Hematopoietic multipotent progenitor cell treated with erythropoietin and hydrocortisone succinate and interleukin-3 and kit ligand, for 8 days (in vitro differentiated cells): ENCODE data around the gene RADIL.
"Not testable (repeated sequence)": the region's sequence is repeated elsewhere in the genome, so short reads cannot be mapped to it uniquely, and the experiment has no call there.

Source experiments
- DNase-seq: peaks from one replicate; pipeline ENCODE4 v3.0.0-alpha.2; 2015

Gene RADIL

DNA sequence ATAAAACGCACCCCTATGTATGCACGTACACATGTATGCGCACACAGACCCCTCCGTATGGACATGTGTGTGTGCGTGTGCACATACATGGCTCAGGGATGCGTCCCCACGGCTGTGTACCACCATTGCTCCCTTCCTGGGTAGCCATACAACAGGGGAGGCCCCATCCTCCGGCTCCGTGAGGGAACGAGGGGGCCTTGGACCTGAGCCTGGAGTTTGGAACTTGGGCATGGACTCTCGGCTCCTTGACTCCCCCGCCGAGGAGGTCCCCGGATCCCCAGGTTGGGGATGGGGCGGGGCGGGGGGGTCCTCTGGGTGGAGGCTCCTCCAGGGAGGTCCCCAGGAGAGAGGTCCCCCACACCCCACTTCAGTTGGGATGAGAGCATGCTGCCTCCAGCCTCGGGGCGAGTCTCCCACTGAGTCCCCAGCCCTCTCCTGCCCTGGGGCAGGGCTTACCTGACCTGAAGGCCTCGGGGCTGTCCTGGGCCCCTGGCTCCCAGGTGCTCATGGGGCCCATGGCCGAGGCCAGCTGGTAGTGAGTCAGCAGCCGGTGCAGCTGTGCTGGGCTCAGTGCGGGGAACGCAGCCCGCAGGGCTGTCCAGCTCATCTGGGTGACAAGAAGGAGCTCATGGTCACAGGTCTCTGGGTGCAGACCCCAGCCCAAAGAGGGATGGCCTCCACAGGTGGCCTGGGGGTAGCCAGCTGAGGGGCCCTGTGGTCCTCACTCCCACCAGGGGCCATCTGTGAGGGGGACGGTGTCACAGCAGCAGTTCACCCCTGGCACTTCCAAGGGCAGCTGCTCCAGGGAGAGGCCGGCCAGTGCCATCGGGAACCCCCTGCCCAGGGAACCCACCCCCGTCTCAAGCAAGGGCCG is 78.2 kb downstream of the RADIL start:
- DNase-seq = no peak

DNA sequence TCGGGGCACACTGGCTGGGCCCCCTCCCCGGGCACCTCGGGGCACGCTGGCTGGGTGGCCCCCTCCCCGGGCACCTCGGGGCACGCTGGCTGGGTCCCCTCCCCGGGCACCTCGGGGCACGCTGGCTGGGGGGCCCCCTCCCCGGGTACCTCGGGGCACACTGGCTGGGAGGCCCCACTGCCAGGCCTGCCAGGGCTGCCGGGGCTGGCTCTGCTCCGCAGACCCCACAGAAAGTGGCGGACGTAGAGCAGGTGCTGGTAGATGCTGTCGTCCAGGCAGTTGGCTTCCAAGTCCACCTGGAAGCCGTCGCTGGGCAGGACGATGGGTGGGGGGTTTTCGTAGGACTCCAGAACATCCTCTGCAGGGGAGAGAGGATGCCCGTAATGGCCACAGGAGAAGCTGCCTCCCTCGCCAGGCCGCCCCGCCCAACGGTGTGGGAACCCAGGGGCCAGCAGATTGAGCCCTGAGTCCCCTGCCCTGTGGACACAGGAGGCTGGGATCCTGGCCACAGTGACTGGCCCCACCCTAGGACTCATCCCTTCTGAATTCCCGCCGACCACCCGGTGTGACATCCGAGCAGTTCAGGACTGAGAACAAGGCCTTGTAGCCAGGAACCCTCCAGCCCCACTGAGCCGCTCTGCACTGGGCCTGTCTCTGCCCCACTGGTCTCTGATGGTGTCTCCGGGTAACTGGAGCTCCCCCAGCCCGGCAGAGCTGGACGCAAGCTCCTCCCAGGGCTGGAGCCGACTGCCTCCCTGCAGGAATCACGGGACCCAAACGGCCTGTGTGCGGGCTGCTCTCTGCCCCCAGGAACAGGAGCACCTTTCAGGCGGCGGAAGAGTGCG is 79.9 kb downstream of the RADIL start:
- no peak for DNase-seq

DNA sequence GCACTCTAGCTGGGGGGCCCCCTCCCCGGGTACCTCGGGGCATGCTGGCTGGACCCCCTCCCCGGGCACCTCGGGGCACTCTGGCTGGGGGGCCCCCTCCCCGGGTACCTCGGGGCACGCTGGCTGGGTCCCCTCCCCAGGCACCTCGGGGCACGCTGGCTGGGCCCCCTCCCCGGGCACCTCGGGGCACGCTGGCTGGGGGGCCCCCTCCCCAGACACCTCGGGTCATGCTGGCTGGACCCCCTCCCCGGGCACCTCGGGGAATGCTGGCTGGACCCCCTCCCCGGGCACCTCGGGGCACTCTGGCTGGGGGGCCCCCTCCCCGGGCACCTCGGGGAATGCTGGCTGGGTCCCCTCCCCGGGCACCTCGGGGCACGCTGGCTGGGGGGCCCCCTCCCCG is 80.9 kb downstream of the RADIL start:
- DNase-seq = not testable (repeated sequence)

DNA sequence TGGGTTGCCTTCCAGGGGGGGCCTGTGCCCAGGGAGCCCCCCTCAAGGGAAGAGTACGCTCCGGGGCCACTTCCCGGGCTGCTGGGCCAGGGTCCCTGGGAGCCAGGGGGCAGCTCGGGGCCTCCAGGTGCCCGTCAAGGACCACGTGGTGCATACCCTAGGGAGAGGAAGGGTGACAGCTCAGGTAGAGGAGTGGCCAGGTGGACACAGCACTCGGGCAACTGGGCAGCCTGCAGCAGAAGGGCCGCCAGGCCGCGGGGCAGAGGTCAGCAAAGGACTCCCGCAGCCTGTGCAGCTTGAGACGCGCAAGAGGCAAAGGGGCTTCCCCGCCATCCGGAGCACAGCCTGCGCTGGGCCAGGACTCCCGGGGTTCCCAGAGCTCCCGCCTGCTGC is 81.7 kb downstream of the RADIL start:
- no peak for DNase-seq

DNA sequence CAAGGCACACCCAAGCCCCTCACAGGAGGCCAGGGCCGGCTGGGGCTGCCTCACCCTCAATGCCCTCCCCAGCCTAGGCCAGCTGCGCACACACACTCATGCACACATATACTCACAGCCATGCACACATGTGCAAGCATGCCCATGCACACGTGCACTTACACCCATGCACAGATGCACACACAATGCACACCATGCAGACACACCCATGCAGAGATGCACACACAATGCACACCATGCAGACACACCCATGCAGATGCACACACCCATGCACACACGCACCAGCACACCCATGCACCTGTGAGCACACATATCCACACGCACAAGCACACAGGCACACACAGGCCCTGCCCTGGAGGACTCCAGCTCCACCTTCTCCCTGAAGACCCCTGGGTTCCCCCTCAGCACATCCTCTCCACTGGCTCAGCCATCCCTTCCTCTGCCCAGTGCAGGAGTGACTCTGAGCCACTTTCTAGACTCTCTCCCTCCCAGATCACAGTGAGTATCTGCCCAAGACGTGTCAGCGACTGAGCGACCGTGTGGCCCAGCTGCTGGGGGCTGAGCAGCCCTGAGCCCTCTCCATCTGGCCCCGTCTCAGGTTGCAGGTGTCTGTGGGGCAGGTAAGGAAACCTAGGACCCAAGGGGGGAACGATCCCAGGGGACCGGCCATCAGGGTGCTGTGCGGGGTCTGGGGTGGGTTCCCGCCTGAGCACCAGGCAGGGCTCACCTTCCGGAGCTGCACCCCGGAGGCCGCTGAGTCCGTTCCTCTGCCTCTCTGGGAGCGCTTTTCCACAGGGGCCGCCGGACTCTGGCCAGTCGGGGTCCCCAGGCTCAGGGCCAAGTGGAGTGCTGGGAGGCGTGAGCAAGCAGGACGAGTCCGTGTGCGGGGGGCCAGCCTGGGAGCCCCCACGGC is 82.3 kb downstream of the RADIL start:
- no peak for DNase-seq

DNA sequence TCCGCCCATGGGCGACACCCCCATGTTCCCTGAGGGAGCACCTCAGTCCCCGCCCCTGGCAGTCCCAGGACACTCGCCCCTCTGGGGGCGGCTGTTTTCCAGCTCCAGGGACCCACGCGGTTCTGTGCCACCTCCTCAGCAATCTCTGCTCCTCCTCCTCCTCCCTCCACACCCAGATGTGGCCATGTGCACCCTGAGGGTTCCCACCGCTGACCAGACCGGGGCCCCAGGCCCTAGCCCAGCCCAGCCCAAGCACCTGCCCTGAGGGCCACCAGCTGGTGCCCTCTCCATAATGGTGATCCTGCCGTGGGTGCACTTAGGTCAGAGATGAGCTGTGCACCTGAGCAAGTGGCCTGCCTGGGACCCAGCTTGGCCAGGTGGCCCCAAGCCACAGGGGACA is 83.0 kb downstream of the RADIL start:
- no peak for DNase-seq

DNA sequence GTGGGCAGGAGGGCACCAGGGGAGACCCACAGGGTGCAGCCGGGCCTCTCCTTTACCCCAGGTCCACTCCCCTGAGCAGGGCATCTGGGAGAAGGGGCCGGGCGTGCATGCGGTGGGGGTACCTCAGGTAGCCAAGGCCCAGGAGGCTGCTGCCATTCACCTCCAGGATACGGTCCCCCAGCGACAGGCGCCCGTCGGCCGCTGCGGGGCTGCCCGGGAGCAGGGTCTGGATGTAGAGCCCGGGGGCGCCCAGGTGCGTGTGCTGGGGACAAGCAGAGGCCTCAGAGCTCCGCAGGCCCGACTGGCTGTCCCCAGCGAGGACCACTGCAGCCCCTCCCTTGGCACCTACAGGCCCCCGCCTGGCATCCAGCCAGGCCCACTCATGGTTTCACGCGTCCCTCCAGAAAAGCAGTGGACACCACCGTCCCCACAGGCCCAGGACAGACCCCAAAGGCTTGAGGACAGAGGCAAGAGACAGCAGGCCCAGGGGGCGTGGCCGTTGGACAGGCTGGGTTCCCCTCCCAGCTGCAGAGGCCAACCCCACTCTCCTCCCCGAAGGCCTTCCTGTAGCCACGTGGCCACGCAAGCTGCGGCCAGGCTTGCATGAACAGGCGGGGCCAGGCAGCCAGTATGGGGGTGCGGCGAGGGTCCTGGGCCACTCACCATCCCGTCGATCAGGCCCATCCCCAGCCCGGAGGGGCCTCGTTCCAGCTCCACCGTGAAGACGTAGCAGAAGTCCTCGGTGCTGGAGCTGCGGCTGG is 83.8 kb downstream of the RADIL start:
- DNase-seq = no peak

DNA sequence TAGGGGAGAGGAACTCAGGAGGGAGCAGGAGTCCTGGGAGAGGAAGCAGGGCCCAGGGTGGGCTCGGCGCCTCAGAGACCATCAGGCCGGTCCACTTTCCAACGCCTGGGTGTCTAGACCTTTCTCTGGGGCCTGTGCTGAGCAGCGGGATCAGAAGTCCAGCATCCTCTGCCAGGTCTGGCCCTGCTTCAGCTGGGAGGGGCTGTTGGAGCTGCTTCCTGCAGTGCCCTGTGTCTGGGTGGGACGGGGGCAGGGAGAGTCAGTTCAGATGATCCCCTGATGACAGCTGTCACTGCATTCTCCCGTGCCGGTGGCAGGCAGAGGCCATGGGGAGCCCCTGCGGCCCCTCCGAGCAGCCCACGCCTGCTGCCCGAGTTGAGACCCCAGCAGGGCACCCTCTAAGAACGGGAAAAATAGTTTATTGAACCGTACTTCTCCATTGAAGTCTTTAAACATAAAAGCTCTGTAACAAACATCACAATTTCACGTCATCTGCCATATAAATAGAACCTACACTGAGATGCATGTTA is 84.7 kb downstream of the RADIL start:
- DNase-seq = no peak

DNA sequence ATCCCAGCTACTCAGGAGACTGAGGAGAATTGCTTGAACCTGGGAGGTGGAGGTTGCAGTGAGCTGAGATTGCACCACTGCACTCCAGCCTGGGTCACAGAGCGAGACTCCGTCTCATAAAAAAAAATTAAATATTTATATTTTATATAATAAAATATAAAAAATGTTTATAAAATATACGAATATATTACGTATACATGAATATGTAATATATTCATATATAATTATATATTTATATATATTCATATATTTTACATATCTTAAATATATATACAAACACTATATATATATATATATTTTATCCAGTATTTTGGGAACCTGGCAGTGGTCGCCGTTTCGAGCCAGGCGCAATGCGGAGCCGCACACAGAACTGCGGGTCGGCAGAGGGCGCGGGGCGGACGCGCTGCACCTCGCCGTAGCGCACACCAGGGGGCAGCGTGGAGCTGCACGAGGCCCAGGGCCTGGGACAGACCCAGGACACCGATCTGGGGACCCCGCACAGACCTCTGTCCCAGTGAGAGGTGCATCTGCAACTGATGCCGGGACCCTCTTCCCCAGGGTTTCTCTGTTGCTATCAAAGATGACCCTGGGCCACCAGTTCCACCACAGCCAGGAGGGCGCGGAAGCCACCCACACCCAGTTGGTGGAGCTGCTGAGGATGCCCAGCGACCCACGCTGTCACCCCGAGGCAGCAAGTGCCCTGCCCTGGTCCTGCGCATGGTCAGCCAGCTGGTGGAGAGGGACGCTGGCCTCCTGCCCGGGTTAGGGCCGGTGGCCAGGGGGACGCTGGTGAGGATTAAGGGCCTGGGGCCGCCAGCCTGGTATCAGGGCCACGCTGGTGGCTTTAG is 85.4 kb downstream of the RADIL start:
- peak; percentile 43 for DNase-seq

DNA sequence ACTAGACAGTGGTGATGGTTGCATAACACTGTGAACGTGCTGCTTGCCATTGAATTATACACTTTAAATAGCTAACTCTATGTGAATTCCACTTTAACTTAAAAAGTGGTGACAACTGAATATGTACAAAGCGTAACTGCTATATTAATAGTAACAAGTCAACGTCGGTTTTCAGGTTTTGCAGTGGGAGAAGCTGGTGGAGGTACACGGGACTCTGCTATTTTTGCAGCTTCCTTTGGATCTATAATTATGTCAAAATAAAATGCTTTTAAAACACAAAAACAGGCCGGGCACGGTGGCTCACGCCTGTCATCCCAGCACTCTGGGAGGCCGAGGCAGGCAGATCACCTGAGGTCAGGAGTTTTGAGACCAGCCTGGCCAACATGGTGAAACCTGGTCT is 87.1 kb downstream of the RADIL start:
- no peak for DNase-seq

DNA sequence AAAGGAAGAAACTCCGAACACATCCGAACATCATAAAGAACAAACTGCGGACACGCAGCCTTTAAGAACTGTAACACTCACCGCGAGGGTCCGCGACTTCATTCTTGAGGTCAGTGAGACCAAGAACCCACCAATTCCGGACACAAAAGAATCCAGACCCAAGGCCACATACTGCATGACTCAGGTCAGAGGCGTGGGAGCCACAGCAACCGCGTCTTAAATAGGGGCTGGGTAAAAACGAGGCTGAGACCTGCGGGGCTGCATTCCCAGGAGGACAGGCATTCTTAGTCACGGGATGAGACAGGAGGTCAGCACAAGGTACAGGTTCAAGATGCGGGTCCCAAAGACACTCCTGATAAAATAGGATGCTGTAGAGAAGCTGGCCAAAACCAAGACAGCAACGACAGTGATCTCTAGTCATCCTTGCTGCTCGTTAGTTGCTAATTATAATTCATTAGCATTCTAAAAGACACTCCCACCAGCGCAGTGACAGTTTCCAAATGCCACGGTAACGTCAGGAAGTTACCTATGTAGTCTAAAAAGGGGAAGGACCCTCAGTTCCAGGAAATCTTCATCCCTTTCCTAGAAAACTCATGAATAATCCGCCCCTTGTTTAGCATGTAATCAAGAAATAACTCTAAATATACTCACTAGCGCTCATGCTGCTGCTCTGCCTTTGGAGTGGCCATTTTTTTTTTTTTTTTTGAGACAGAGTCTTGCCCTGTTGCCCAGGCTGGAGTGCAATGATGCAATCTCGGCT is 88.7 kb downstream of the RADIL start:
- peak; percentile 9 for DNase-seq

DNA sequence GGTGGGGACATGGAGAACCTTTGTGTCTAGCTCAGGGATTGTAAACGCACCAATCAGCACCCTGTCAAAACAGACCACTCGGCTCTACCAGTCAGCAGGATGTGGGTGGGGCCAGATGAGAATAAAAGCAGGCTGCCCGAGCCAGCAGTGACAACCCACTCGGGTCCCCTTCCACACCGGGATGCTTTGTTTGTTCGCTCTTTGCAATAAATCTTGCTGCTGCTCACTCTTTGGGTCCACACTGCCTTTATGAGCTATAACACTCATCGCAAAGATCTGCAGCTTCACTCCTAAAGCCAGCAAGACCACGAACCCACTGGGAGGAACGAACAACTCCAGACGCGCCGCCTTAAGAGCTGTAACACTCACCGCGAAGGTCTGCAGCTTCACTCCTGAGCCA is 89.3 kb downstream of the RADIL start:
- not testable (repeated sequence) for DNase-seq

DNA sequence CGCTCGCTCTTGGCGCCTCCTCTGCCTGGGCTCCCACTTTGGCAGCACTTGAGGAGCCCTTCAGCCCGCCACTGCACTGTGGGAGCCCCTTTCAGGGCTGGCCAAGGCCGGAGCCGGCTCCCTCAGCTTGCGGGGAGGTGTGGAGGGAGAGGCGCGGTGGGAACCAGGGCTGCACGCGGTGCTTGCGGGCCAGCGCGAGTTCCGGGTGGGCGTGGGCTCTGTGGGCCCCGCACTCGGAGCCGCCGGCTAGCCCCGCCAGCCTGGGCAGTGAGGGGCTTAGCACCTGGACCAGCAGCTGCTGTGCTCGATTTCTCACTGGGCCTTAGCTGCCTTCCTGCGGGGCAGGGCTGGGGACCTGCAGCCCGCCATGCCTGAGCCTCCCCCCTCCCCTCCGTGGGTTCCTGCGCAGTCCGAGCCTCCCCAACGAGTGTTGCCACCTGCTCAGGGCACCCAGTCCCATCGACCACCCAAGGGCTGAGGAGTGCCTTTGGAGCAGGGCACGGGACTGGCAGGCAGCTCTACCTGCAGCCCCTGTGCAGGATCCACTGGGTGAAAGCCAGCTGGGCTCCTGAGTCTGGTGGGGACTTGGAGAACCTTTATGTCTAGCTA is 90.0 kb downstream of the RADIL start:
- not testable (repeated sequence) for DNase-seq

DNA sequence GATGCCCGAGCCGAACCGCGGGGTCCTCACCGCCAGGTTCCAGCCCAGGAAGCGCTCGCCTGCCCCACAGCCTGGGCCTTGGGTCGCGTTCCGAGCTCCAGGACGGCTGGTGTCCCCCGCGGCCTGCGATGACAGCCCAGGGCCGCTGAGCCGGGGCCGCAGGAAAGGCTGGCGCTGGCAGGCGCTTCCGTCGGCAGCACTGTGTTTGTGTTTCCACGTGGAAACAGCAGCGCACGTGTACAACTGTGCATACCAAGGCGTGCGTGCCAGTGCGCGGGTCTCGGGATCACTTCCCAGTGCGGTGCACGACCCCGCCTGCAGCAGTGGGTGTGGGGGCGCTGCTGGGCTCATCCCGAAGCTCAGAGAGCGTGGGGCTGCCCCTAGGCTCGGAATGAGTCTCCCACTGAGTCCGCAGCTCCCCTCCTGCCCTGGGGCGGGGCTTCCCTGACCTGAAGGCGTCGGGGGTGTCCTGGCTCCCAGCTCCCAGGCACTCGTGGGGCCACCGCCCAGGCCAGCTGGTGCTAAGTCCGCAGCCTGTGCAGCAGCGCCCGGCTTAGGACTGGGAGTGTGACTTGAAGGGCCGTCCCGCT is 90.9 kb downstream of the RADIL start:
- DNase-seq = peak; percentile 19

DNA sequence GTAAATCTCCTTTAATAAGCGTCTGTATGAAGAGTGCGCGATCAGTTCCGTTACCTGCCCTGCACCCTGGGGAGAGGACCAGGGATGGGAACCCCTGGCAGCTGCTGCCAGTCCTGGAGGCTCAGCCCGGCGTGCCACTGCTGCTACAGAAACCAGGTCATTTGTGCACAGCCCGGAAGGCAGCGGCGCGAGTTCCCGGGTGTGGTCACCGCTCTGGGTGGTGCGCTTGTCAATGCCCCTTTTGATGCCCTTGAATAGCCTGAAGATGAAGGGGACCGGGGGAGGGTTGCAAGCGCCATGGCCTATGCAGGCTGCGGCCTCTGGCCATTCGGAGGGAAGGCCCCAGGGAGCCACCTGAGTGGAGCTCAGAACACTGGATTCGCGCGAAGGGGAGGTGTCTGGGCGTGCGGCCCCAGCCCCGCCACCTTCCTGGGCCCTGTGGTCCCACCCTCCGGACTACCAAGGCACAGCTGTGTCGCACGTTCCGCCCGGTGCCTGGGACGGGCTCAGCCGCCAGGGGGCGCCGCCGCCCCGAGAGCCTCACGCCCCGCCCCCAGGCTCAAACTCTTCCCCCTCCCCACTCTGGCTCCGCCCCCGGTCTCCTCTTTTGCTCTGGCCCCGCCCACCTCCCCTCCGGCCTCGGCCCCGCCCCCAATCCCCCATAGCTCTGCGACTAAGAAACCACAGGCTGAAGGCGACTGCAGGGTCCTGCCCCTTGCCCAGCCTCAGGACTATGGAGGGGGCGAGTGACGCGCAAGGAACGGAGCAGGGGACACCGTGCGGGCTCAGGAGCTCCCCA is 91.6 kb downstream of the RADIL start:
- DNase-seq = peak; percentile 79

DNA sequence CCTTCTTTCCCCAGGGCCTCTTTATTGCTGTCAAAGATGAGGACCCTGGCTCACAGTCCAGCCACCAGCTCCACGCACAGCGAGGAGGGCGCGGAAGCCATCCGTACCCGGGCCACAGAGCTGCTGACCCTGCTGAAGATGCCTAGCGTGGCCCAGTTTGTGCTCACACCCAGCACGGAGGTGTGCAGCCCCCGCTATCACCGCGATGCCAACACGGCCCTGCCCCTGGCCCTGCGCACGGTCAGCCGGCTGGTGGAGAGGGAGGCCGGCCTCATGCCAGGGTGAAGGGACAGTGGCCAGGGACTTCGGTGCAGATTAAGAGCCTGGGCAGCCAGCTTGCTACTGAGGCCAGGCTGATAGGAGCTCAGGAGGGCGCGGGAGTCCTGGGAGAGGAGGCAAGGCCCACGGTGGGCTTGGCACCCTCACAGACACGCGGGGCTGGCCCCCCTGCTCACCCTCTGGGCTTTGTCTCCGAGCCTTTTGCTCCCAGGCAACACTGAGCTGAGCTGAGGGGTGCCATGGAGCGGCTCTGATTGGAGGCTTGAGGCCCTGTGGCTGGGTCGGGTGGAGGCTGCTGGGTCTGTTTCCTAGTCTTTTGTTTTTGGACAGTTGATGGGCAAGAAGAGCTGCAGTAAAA is 92.3 kb downstream of the RADIL start:
- DNase-seq = no peak

DNA sequence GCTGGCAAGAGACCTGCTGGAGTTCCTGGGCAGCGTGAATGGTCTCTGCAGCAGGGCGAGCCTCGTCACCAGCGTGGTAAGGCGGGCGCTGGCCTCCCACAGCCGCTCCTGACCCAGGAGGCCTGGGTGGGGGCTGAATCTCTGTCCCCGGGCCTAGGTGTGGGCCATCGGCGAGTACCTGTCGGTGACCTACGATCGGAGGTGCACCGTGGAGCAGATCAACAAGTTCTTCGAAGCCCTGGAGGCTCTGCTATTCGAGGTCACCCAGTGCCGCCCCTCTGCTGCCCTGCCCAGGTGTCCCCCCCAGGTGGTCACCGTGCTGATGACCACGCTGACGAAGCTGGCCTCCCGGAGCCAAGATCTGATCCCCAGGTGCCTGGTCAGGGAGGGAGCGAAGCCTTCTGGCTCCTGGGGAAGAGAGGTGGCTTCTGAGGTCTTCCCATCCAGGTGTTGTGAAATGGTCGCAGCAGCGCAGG is 93.0 kb downstream of the RADIL start:
- DNase-seq = no peak

DNA sequence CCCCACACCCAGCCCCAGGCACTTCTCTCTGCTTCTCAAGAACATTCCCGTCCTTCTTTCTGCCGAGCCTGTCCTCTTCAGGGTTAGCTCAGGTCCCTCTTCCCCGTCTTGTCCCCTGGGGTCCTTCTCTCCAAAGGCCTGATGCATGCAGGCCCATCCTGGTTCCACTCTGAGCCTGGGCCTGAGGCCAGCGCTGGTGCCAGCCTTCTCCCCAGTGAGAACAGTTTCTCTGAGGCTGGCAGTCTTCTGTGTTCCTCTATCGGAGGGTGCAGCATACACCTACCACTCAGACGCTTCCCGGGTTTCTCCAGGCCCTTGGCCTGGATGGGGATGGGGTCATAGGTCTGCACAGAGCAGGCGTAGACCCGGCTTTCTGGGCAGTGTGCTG is 93.4 kb downstream of the RADIL start:
- no peak for DNase-seq
